ENCODE data around the gene UTP3. TPM values are rescaled to one million over a fixed set of nuclear protein-coding genes. Genes with fewer than 3 reads are reported as not detected.
A peak's percentile ranks its signal among the peaks of the same experiment; 100 is the strongest.

Gene UTP3
- total RNA-seq, 2 experiments from 2014 or later = 34.0 to 57.8 TPM

GRCh38 chr4:70714079-70714887, 26.0 kb downstream of the UTP3 start:
- Histone ChIP-seq H3K36me3 (ENCODE audit: insufficient read depth, low read length) (no peaks in the 10 kb centered on the region), H4K20me1 (ENCODE audit: insufficient read depth, low read length) (no peaks in the 10 kb centered on the region), H3K9me2 (ENCODE audit: insufficient read depth, low read length) (no peaks in the 10 kb centered on the region), H3K4me2 (ENCODE audit: low read length) (peak overlapping the region; percentile 74), H2AFZ (ENCODE audit: low read length) (peak overlapping the region; percentile 68; the same call in 1 of the 2 replicates), H3K4me3 (ENCODE audit: low read depth, low read length, poor library complexity, severe bottlenecking) (peak overlapping the region; percentile 45), H3K9me3 (ENCODE audit: low read length) (no peaks in the 10 kb centered on the region), H3K79me2 (ENCODE audit: insufficient read depth, low read depth, low read length) (peaks cover 9% of the 10 kb centered on the region; the same call in 1 of the 2 replicates), H3K4me1 (ENCODE audit: insufficient read depth, low read length, poor library complexity, severe bottlenecking) (peaks cover 56% of the 10 kb centered on the region), H3K27ac (ENCODE audit: low read depth, low read length, poor library complexity, severe bottlenecking) (peak overlapping the region; percentile 40)
- DNase-seq (ENCODE audit: low spot score) = no peak
- POLR2A ChIA-PET = interaction anchor here (0.6 to 2.0 kb wide), 9 partner anchors 10 to 188 kb away, joined by 3 to 18 read pairs (median 5); partner anchors contain the start of gene MOB1B
- TF ChIP-seq CTCF (conservative IDR thresholded peaks at IDR 0.05; ENCODE audit: low read length) (no peak), EZH2phosphoT487 (IDR thresholded peaks at IDR 0.05; ENCODE audit: borderline replicate concordance, low read depth, low read length) (no peak)
- intact Hi-C loops (cut with micrococcal nuclease; ENCODE audit: unreplicated experiment) = loop anchor here (2.0 kb wide), 1 partner anchor 21 kb away; no protein-coding TSS in a partner anchor
- CTCF ChIA-PET (ENCODE audit: unreplicated experiment) = no interaction called here
- BruUV-seq (replicated peaks) = no TSS peak

- no peaks in the 10 kb centered on the region for H4K20me1 ChIP-seq (ENCODE audit: insufficient read depth, low read length)
- no peaks in the 10 kb centered on the region for H3K9me3 ChIP-seq (ENCODE audit: low read length)
- peak overlapping the region; percentile 74 for H3K4me2 ChIP-seq (ENCODE audit: low read length)
- no peak overlapping the region for H3K27ac ChIP-seq (ENCODE audit: low read depth, low read length, poor library complexity, severe bottlenecking)
- peak overlapping the region; percentile 68; the same call in 1 of the 2 replicates for H2AFZ ChIP-seq (ENCODE audit: low read length)
- intact Hi-C loops (cut with micrococcal nuclease; ENCODE audit: unreplicated experiment) = loop anchor here (2.0 kb wide), 1 partner anchor 20 kb away; no protein-coding TSS in a partner anchor
- no TSS peak for BruUV-seq (replicated peaks)
- POLR2A ChIA-PET = interaction anchor here (0.6 to 1.9 kb wide), 7 partner anchors 9 to 480 kb away, joined by 3 to 18 read pairs (median 4); no protein-coding TSS in a partner anchor
- DNase-seq (ENCODE audit: low spot score) = no peak
- H3K79me2 ChIP-seq (ENCODE audit: insufficient read depth, low read depth, low read length) = peaks cover 9% of the 10 kb centered on the region; the same call in 1 of the 2 replicates
- peak overlapping the region; percentile 45 for H3K4me3 ChIP-seq (ENCODE audit: low read depth, low read length, poor library complexity, severe bottlenecking)
- TF ChIP-seq EZH2phosphoT487 (IDR thresholded peaks at IDR 0.05; ENCODE audit: borderline replicate concordance, low read depth, low read length) (no peak), CTCF (conservative IDR thresholded peaks at IDR 0.05; ENCODE audit: low read length) (no peak)
- H3K4me1 ChIP-seq (ENCODE audit: insufficient read depth, low read length, poor library complexity, severe bottlenecking) = peaks cover 49% of the 10 kb centered on the region
- CTCF ChIA-PET (ENCODE audit: unreplicated experiment) = no interaction called here
- H3K36me3 ChIP-seq (ENCODE audit: insufficient read depth, low read length) = no peaks in the 10 kb centered on the region
- no peaks in the 10 kb centered on the region for H3K9me2 ChIP-seq (ENCODE audit: insufficient read depth, low read length)
Measured at GRCh38 chr4:70715097-70715496, 26.8 kb downstream of the UTP3 start.
